GM18909 (cell line): Measurements from ENCODE around the gene KLF11.
"Not testable (repeated sequence)": the region's sequence is repeated elsewhere in the genome, so short reads cannot be mapped to it uniquely, and the experiment has no call there.

Experiments
- ATAC-seq: cut with Tn5 transposase; IDR thresholded peaks from one replicate; pipeline ENCODE4 v1.9.1; 2021; ENCODE audit warnings: mild to moderate bottlenecking; ENCODE audit not compliant: unreplicated experiment, poor library complexity

Gene KLF11

GRCh38 chr2:10008809-10009176 lies 34.6 kb upstream of the KLF11 start:
- no peak for ATAC-seq

GRCh38 chr2:10009271-10009810 lies 34.0 kb upstream of the KLF11 start:
- ATAC-seq, result no peak

- ATAC-seq, result no peak
Measured at GRCh38 chr2:10009811-10010781, 33.3 kb upstream of the KLF11 start.

GRCh38 chr2:10010861-10011605 lies 32.3 kb upstream of the KLF11 start:
- ATAC-seq, result not testable (repeated sequence)

- ATAC-seq, result not testable (repeated sequence)
Measured at GRCh38 chr2:10011606-10012325, 31.6 kb upstream of the KLF11 start.

- not testable (repeated sequence) for ATAC-seq
Measured at GRCh38 chr2:10012366-10012962, 30.9 kb upstream of the KLF11 start.

GRCh38 chr2:10012963-10013461 lies 30.3 kb upstream of the KLF11 start:
- ATAC-seq, result no peak

GRCh38 chr2:10013651-10014417 lies 29.5 kb upstream of the KLF11 start:
- not testable (repeated sequence) for ATAC-seq

- ATAC-seq, result no peak
Measured at GRCh38 chr2:10014418-10015190, 28.7 kb upstream of the KLF11 start.

- not testable (repeated sequence) for ATAC-seq
Measured at GRCh38 chr2:10015376-10015989, 27.9 kb upstream of the KLF11 start.

GRCh38 chr2:10016001-10016801 lies 27.1 kb upstream of the KLF11 start:
- ATAC-seq, result no peak

- ATAC-seq, result no peak
Measured at GRCh38 chr2:10016802-10017258, 26.5 kb upstream of the KLF11 start.

- ATAC-seq, result no peak
Measured at GRCh38 chr2:10017313-10017941, 25.9 kb upstream of the KLF11 start.

- no peak for ATAC-seq
Measured at GRCh38 chr2:10019174-10019573, 24.2 kb upstream of the KLF11 start.

- no peak for ATAC-seq
Measured at GRCh38 chr2:10019602-10020400, 23.5 kb upstream of the KLF11 start.

GRCh38 chr2:10022041-10022421 lies 21.3 kb upstream of the KLF11 start:
- no peak for ATAC-seq
